BLaER1 (cell line): ENCODE measurements around the gene KTN1.

ENCODE experiments used
- H3K27ac ChIP-seq: shearing (Covaris generic); formaldehyde crosslinking; 2 replicates; pipeline ENCODE4 v1.8.1; 2022
- H3K27me3 ChIP-seq: shearing (Covaris generic); formaldehyde crosslinking; 2 replicates; pipeline ENCODE4 v1.8.1; 2022
- H3K36me3 ChIP-seq: shearing (Covaris generic); formaldehyde crosslinking; 2 replicates; pipeline ENCODE4 v1.8.1; 2022
- H3K4me1 ChIP-seq: shearing (Covaris generic); formaldehyde crosslinking; 2 replicates; pipeline ENCODE4 v1.8.1; 2022
- H3K4me2 ChIP-seq: shearing (Covaris generic); formaldehyde crosslinking; 2 replicates; pipeline ENCODE4 v1.8.1; 2022
- H3K4me3 ChIP-seq: shearing (Covaris generic); formaldehyde crosslinking; 2 replicates; pipeline ENCODE4 v1.8.1; 2022
- H3K9ac ChIP-seq: shearing (Covaris generic); formaldehyde crosslinking; 2 replicates; pipeline ENCODE4 v1.8.1; 2022
- H3K9me3 ChIP-seq: shearing (Covaris generic); formaldehyde crosslinking; 2 replicates; pipeline ENCODE4 v1.8.1; 2022
- H4K20me1 ChIP-seq: shearing (Covaris generic); formaldehyde crosslinking; 2 replicates; pipeline ENCODE4 v1.8.1; 2022
- Cebpa-rat ChIP-seq: shearing (Covaris generic); IDR thresholded peaks from 2 replicates; pipeline ENCODE4 v1.8.1; 2022

Gene KTN1

DNA sequence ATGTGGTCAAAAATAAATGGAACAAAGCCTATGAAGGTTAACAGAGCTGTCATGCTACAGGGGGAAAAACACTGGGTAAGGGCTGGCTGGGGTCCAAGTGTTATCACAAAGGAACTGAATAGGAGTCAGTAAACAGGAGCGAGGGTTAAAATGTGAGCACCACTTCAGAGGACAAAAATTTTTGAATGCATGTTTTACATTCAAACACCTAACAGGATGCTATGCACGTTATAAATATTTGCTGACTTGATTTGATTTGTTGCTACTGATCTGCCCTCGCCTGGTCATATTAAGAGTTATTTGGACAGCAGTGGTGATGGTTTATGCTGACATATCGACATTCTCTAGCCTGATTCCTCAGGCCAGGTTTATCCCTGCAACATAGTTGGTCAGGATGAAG lies 7.4 kb upstream of the KTN1 start:
- H3K27ac ChIP-seq = no peak overlapping the region
- H3K4me3 ChIP-seq = no peak overlapping the region
- no peaks in the 10 kb centered on the region for H3K9me3 ChIP-seq
- no peaks in the 10 kb centered on the region for H3K4me1 ChIP-seq
- TF ChIP-seq Cebpa-rat = no peak
- H3K27me3 ChIP-seq = no peaks in the 10 kb centered on the region
- no peak overlapping the region for H3K9ac ChIP-seq
- no peak overlapping the region for H3K4me2 ChIP-seq
- peaks cover 8% of the 10 kb centered on the region for H3K36me3 ChIP-seq
- no peaks in the 10 kb centered on the region for H4K20me1 ChIP-seq

DNA sequence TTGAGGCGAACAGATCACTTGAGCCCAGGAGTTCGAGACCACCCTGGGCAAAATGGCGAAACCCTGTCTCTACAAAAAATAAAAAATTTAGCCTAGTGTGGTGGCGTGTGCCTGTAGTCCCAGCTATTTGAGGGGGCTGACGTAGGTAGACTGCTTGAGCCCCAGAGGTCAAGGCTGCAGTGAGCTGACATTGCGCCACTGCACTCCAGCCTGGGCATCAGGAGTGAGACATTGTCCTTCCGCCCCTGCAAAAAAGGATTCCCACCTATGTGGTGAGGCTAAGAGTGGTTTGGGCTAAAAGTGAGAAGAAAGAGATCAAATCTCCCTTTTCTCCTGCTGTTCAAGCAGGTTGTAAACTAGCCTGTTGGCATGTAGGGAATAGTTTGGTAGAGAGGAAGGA lies 5.0 kb upstream of the KTN1 start:
- Histone ChIP-seq H3K4me3 (no peak overlapping the region), H3K9me3 (no peaks in the 10 kb centered on the region), H3K27me3 (no peaks in the 10 kb centered on the region), H3K4me2 (no peak overlapping the region), H3K36me3 (peaks cover 8% of the 10 kb centered on the region), H3K4me1 (peaks cover 13% of the 10 kb centered on the region), H4K20me1 (no peaks in the 10 kb centered on the region), H3K9ac (no peak overlapping the region), H3K27ac (no peak overlapping the region)
- no peak for TF ChIP-seq Cebpa-rat

DNA sequence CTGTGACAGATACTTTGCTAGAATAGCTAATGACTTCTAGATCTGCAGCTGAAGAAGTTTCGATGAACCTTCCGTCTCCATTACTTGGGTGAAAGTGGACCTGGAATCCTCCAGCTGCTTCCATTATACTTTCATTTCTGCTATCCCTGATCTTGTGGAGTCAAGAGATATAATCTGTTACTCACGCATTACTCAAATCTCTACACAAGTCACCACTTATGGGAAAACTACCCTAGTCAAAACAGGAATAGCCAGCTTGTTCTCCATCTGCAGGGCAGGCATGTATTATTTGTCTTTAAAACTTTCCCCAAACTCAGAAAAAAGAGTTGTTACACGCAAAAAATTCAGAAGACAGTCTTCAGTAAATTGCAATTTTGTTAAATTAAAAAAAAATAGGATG lies 2.8 kb upstream of the KTN1 start:
- Histone ChIP-seq H3K27ac (no peak overlapping the region), H3K9ac (no peak overlapping the region), H3K4me2 (no peak overlapping the region), H3K4me3 (no peak overlapping the region), H4K20me1 (peaks cover 19% of the 10 kb centered on the region), H3K27me3 (no peaks in the 10 kb centered on the region), H3K36me3 (peaks cover 8% of the 10 kb centered on the region), H3K9me3 (no peaks in the 10 kb centered on the region), H3K4me1 (peaks cover 24% of the 10 kb centered on the region)
- TF ChIP-seq Cebpa-rat = no peak

DNA sequence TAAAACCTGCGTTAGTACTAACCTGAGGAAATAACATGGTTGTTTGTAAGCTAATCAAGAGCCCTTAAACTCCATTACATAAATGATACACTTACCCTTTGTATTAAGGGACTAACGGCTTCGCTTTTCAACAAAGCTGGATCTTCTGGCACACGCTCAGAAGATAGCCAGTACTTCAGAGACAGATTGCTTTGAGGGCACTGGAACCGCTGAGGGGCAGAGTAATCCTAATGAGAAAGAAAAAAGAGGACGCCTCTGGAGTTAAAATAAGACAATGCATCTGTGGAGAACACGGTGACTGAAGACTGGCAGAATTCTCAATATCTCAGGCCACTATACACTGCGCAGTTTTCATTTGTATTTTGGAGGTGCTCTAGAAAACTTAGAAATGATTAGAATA lies 1.5 kb upstream of the KTN1 start:
- Histone ChIP-seq H3K4me1 (peaks cover 37% of the 10 kb centered on the region), H3K4me2 (peak overlapping the region; percentile 81), H3K36me3 (peaks cover 8% of the 10 kb centered on the region), H3K9me3 (no peaks in the 10 kb centered on the region), H3K27me3 (no peaks in the 10 kb centered on the region), H3K27ac (no peak overlapping the region), H4K20me1 (peaks cover 31% of the 10 kb centered on the region), H3K4me3 (peak overlapping the region; percentile 96; the same call in 1 of the 2 replicates), H3K9ac (peak overlapping the region; percentile 97; the same call in 1 of the 2 replicates)
- no peak for TF ChIP-seq Cebpa-rat

DNA sequence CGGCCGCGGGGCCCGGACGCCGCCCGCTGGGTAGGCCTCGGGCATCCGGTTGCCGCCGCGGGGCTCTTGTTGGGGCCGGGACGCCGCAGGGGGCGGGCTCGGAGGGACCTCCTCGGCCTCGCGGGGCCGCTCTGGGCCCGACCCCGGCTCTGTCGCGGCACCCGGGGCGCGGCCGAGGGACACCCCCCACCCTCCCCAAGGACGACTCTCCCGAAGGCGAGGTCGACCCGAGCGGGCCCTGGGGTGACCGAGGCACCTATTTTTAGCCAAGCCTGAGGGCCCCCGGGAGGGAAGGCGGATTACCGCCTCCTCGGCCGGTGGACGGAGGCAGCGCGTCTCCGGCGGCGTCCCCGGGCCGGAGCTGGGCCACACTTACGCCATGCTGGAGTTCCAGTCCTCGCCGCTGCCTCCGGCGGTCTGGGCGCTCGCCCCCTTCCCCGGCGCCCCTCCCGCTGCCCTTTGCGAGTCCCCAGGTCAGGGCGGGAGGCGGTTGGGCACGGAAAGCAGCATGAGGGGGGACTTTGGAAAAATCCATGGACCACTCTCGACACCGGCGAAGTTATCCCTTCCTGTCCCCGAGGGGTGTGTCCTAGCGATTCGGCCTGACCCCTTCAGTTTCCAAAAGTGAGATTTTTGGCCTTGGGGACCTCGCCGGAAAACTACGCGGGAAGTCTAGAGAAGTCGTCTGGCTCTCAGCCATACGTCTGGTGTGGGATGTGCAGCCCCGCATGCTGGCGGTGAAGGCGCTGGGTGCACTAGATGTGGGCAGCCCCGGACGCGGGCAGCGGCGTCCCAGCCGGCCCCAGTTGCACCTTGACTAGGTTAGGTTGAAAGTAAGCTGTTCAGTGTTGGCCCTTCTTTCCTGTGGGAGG lies 699 bp downstream of the KTN1 start:
- TF ChIP-seq Cebpa-rat = no peak
- Histone ChIP-seq H3K36me3 (peaks cover 17% of the 10 kb centered on the region), H3K27ac (peak overlapping the region; percentile 97), H3K27me3 (no peaks in the 10 kb centered on the region), H4K20me1 (peaks cover 53% of the 10 kb centered on the region), H3K4me3 (peak overlapping the region; percentile 96), H3K4me1 (peaks cover 48% of the 10 kb centered on the region), H3K9ac (peak overlapping the region; percentile 97), H3K9me3 (no peaks in the 10 kb centered on the region), H3K4me2 (peak overlapping the region; percentile 87)

GRCh38 chr14:55581342-55581771 lies 1.4 kb downstream of the KTN1 start:
- TF ChIP-seq Cebpa-rat = no peak
- Histone ChIP-seq H3K4me3 (peak overlapping the region; percentile 96), H3K9ac (peak overlapping the region; percentile 97), H4K20me1 (peaks cover 60% of the 10 kb centered on the region), H3K4me1 (peaks cover 54% of the 10 kb centered on the region), H3K4me2 (peak overlapping the region; percentile 87), H3K27me3 (no peaks in the 10 kb centered on the region), H3K27ac (peak overlapping the region; percentile 97), H3K36me3 (peaks cover 17% of the 10 kb centered on the region), H3K9me3 (no peaks in the 10 kb centered on the region)

DNA sequence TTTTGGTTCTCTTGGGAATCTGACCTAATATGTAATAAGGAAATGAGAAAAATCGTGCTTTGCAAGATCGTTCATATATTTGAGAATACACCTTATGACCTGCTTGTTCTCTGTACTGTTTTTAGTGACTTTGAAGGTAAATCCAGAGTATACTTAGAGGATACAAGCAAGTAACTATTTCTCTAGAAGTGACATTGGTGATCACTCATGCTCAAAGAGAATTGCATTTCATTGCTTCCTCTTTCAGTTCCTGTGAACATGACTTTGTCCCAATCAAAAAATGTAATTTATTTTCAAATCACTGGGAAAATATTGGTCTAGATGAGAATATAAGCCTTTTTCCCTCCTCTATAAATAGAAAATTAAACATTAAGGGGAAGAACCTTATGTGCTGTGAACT lies 2.7 kb downstream of the KTN1 start:
- H3K4me2 ChIP-seq = peak overlapping the region; percentile 87
- no peak overlapping the region for H3K9ac ChIP-seq

DNA sequence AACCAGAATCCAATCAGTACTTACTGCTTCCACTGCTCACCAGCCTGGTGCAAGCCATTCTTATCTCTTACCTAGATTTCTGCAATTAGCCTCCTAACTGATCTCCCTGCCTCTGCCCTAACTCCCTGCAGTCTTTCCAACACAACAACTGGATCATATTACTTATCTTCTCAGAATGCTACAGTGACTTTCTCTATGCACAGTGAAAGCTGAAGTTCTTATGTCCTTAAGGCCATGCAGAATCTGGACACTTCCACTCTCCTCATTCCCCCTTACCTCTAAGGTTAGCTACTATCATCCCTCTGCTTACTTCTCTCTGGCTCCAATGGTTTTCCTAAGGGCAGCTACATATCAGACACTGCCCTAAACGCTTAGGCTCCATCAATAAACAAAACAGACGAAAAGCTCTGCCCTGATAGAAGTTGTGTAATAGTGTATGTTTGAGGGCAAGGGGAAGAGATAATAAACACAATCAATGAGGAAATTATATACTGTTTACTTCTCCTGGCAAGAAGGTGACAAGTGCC lies 4.0 kb downstream of the KTN1 start:
- no peaks in the 10 kb centered on the region for H3K9me3 ChIP-seq
- H4K20me1 ChIP-seq = peaks cover 86% of the 10 kb centered on the region
- no peak overlapping the region for H3K27ac ChIP-seq
- no peaks in the 10 kb centered on the region for H3K27me3 ChIP-seq
- H3K4me1 ChIP-seq = peaks cover 60% of the 10 kb centered on the region
- H3K36me3 ChIP-seq = peaks cover 13% of the 10 kb centered on the region; the same call in 1 of the 2 replicates
- H3K4me2 ChIP-seq = peak overlapping the region; percentile 87
- no peak for TF ChIP-seq Cebpa-rat
- no peak overlapping the region for H3K4me3 ChIP-seq
- H3K9ac ChIP-seq = no peak overlapping the region

More for the DNA sequence above, 2.7 kb downstream of the KTN1 start:
- Histone ChIP-seq H3K27ac (peak overlapping the region; percentile 28), H3K27me3 (no peaks in the 10 kb centered on the region), H3K4me1 (peaks cover 67% of the 10 kb centered on the region), H3K9me3 (no peaks in the 10 kb centered on the region), H3K4me3 (peak overlapping the region; percentile 7; the same call in 1 of the 2 replicates), H3K36me3 (0 out of 2 replicates have a peak, but pooled peaks cover 9% of the 10 kb centered on the region), H4K20me1 (peaks cover 74% of the 10 kb centered on the region)
- no peak for TF ChIP-seq Cebpa-rat

GRCh38 chr14:55585854-55586253 lies 5.8 kb downstream of the KTN1 start:
- Histone ChIP-seq H3K4me1 (peaks cover 65% of the 10 kb centered on the region), H3K36me3 (peaks cover 27% of the 10 kb centered on the region), H3K9ac (no peak overlapping the region), H3K9me3 (peaks cover 6% of the 10 kb centered on the region; the same call in 1 of the 2 replicates), H4K20me1 (peaks cover 99% of the 10 kb centered on the region), H3K27me3 (no peaks in the 10 kb centered on the region), H3K27ac (no peak overlapping the region), H3K4me3 (no peak overlapping the region), H3K4me2 (no peak overlapping the region)
- no peak for TF ChIP-seq Cebpa-rat

GRCh38 chr14:55586411-55586810 lies 6.4 kb downstream of the KTN1 start:
- peaks cover 99% of the 10 kb centered on the region for H4K20me1 ChIP-seq
- H3K4me1 ChIP-seq = peaks cover 62% of the 10 kb centered on the region

More at GRCh38 chr14:55586411-55586810, 6.4 kb downstream of the KTN1 start:
- peaks cover 33% of the 10 kb centered on the region for H3K36me3 ChIP-seq
- no peak overlapping the region for H3K27ac ChIP-seq
- no peak overlapping the region for H3K4me3 ChIP-seq
- H3K9me3 ChIP-seq = peaks cover 10% of the 10 kb centered on the region; the same call in 1 of the 2 replicates
- H3K4me2 ChIP-seq = no peak overlapping the region
- H3K27me3 ChIP-seq = no peaks in the 10 kb centered on the region
- no peak overlapping the region for H3K9ac ChIP-seq
- no peak for TF ChIP-seq Cebpa-rat
